Liver (tissue), 9 donors: ENCODE results near the gene ESRRA. TPM values are rescaled to one million over a fixed set of nuclear protein-coding genes. Genes with fewer than 3 reads are reported as not detected.

Experiments used
- DNase-seq: peaks from one replicate; pipeline ENCODE4 v3.0.0-alpha.2; 2017; ENCODE audit warnings: low spot score
- H3K27ac ChIP-seq, 2 donors: one replicate each; pipeline ENCODE4 v1.7.0; 2013; ENCODE audit warnings: inconsistent platforms in 2 of 2, low read length in 2 of 2, control low read depth in 1 of 2, low read depth in 1 of 2, mild to moderate bottlenecking in 1 of 2
- H3K27me3 ChIP-seq, 4 donors: one replicate each; pipeline versions ENCODE4 v1.6.1 to v1.7.0; 2013; ENCODE audit warnings: low read length in 3 of 4, inconsistent platforms in 1 of 4, mild to moderate bottlenecking in 1 of 4, moderate library complexity in 1 of 4; ENCODE audit not compliant: control insufficient read depth in 4 of 4, insufficient read depth in 4 of 4
- H3K36me3 ChIP-seq, 4 donors: one replicate each; pipeline versions ENCODE4 v1.6.1 to v1.7.0; 2013; ENCODE audit warnings: low read length in 3 of 4, mild to moderate bottlenecking in 3 of 4, low read depth in 1 of 4, moderate library complexity in 1 of 4; ENCODE audit not compliant: control insufficient read depth in 4 of 4, insufficient read depth in 3 of 4
- H3K4me1 ChIP-seq, 4 donors: one replicate each; pipeline versions ENCODE4 v1.6.1 to v1.7.0; 2013; ENCODE audit warnings: low read length in 3 of 4, mild to moderate bottlenecking in 3 of 4, moderate library complexity in 1 of 4; ENCODE audit not compliant: control insufficient read depth in 4 of 4, insufficient read depth in 4 of 4
- H3K4me3 ChIP-seq, 3 donors: one replicate each; pipeline versions ENCODE4 v1.6.1 to v1.7.0; 2013; ENCODE audit warnings: low read length in 3 of 3, control low read depth in 1 of 3, low read depth in 1 of 3, mild to moderate bottlenecking in 1 of 3
- H3K9ac ChIP-seq, 2 donors: one replicate each; pipeline ENCODE4 v1.7.0; 2013; ENCODE audit warnings: low read length in 2 of 2, mild to moderate bottlenecking in 2 of 2, moderate library complexity in 2 of 2, control low read depth in 1 of 2, low read depth in 1 of 2
- H3K9me3 ChIP-seq, 4 donors: one replicate each; pipeline versions ENCODE4 v1.6.1 to v1.7.0; 2013; ENCODE audit warnings: low read length in 3 of 4; ENCODE audit not compliant: control insufficient read depth in 4 of 4
- ATF3 ChIP-seq: IDR thresholded peaks from 2 replicates; pipeline ENCODE4 v1.6.1; 2016; ENCODE audit warnings: antibody characterized with exemption
- CTCF ChIP-seq: fragments of 150-350 bp; IDR thresholded peaks from 2 replicates; pipeline ENCODE4 v1.5.1; 2017; ENCODE audit warnings: improper control_type of control experiment, low read depth, low read length; ENCODE audit not compliant: missing input control
- EGR1 ChIP-seq, 2 donors: IDR thresholded peaks; 2 replicates each; pipeline ENCODE4 v1.6.1; 2016 to 2018; ENCODE audit warnings: antibody characterized with exemption in 2 of 2, low read depth in 2 of 2
- FOXA1 ChIP-seq: IDR thresholded peaks from 2 replicates; pipeline ENCODE4 v1.6.1; 2016; ENCODE audit warnings: antibody characterized with exemption
- FOXA2 ChIP-seq: IDR thresholded peaks from 2 replicates; pipeline ENCODE4 v1.6.1; 2016; ENCODE audit warnings: antibody characterized with exemption
- GABPA ChIP-seq, 2 donors: IDR thresholded peaks in 1 of 2; conservative IDR thresholded peaks in 1 of 2; 2 replicates each; pipeline ENCODE4 v1.6.1; 2016; ENCODE audit warnings: antibody characterized with exemption in 2 of 2, mild to moderate bottlenecking in 1 of 2, moderate library complexity in 1 of 2
- HNF4G ChIP-seq: IDR thresholded peaks from 2 replicates; pipeline ENCODE4 v1.6.1; 2016; ENCODE audit warnings: antibody characterized with exemption
- JUND ChIP-seq, 2 donors: IDR thresholded peaks; 2 replicates each; pipeline ENCODE4 v1.6.1; 2016; ENCODE audit warnings: antibody characterized with exemption in 2 of 2
- MAX ChIP-seq: IDR thresholded peaks from 2 replicates; pipeline ENCODE4 v1.6.1; 2016; ENCODE audit warnings: antibody characterized with exemption
- RAD21 ChIP-seq, 2 donors: IDR thresholded peaks; 2 replicates each; pipeline ENCODE4 v1.6.1; 2016; ENCODE audit warnings: antibody characterized with exemption in 2 of 2, mild to moderate bottlenecking in 2 of 2
- RXRA ChIP-seq, 2 donors: IDR thresholded peaks; 2 replicates each; pipeline ENCODE4 v1.6.1; 2017 to 2018; ENCODE audit warnings: antibody characterized with exemption in 2 of 2, mild to moderate bottlenecking in 1 of 2
- SP1 ChIP-seq: IDR thresholded peaks from 2 replicates; pipeline ENCODE4 v1.6.1; 2018; ENCODE audit warnings: antibody characterized with exemption, mild to moderate bottlenecking
- TAF1 ChIP-seq: conservative IDR thresholded peaks from 2 replicates; pipeline ENCODE4 v1.6.1; 2016; ENCODE audit warnings: antibody characterized with exemption, mild to moderate bottlenecking
- YY1 ChIP-seq: IDR thresholded peaks from 2 replicates; pipeline ENCODE4 v1.6.1; 2016; ENCODE audit warnings: antibody characterized with exemption, mild to moderate bottlenecking
- ZBTB33 ChIP-seq: IDR thresholded peaks from 2 replicates; pipeline ENCODE4 v1.6.1; 2016; ENCODE audit warnings: antibody characterized with exemption
- WGBS: extraction: QIAGEN DNeasy Blood & Tissue Kit; methylation state at CpG from one replicate; pipeline ENCODE4 v1.1.7; 2013; 5-methylcytosine and 5-hydroxymethylcytosine counted together
- polyA plus RNA-seq, 2 donors: library from polyadenylated mRNA; stranded (reverse) in 1 of 2; unstranded in 1 of 2; fragments of 200-250 nt in 1 of 2; fragments of >200 nt in 1 of 2; fragmentation: Nextera tagmentation in 1 of 2; extraction: Ambion mirVana in 1 of 2; gene quantifications; one replicate each; pipeline versions ENCODE4 v1.2.1 to v1.2.3, GENCODE V29; 2013 to 2015
- total RNA-seq, 2 donors: library from RNA; depleted of rRNA; stranded (reverse); fragments of >200 nt; gene quantifications; one replicate each; pipeline ENCODE4 v1.2.3, GENCODE V29; 2014
- donor health status: healthy.
- donor health status: healthy.
- donor health status: healthy.
- donor health status: healthy.
- donor health status: healthy.

ESRRA gene
- total and polyA plus RNA-seq, 4 donors, result 13.9 to 64.8 (median 37.5) TPM

GRCh38 chr11:64357446-64357845, 52.1 kb downstream of the ESRRA start:
- Histone ChIP-seq H3K36me3 (peaks cover 0 to 14% (median 5%) of the 10 kb centered on the region in 4 donors), H3K9me3 (no peaks in the 10 kb centered on the region), H3K27ac (no peak overlapping the region), H3K9ac (no peak overlapping the region), H3K27me3 (no peaks in the 10 kb centered on the region), H3K4me1 (peaks cover 9 to 39% (median 24%) of the 10 kb centered on the region in 4 donors), H3K4me3 (no peak overlapping the region)
- WGBS, result 97% methylated on average over 6 of the region's 6 CpGs
- TF ChIP-seq FOXA2, result no peak
- TF ChIP-seq ZBTB33, result no peak
- TF ChIP-seq TAF1, result no peak
- no peak for TF ChIP-seq SP1
- no peak for TF ChIP-seq HNF4G
- TF ChIP-seq GABPA (IDR thresholded peaks at IDR 0.05 in 1 of 2, conservative IDR thresholded peaks at IDR 0.05 in 1 of 2), result no peak
- no peak for DNase-seq

GRCh38 chr11:64357904-64358535, 52.7 kb downstream of the ESRRA start:
- Histone ChIP-seq H3K4me1 (peaks cover 9 to 39% (median 24%) of the 10 kb centered on the region in 4 donors), H3K27ac (peak overlapping the region in 1 of 2 donors; percentile 79), H3K4me3 (no peak overlapping the region), H3K27me3 (no peaks in the 10 kb centered on the region), H3K36me3 (peaks cover 2 to 16% (median 8%) of the 10 kb centered on the region in 4 donors), H3K9me3 (no peaks in the 10 kb centered on the region), H3K9ac (peak overlapping the region in 1 of 2 donors; percentile 99)
- 79% methylated on average over 13 of the region's 13 CpGs for WGBS
- DNase-seq, result no peak
- no peak for TF ChIP-seq GABPA (IDR thresholded peaks at IDR 0.05 in 1 of 2, conservative IDR thresholded peaks at IDR 0.05 in 1 of 2)
- no peak for TF ChIP-seq FOXA2
- TF ChIP-seq TAF1, result no peak
- no peak for TF ChIP-seq MAX
- TF ChIP-seq SP1, result no peak
- TF ChIP-seq RXRA (IDR thresholded peaks at IDR 0.05), result no peak

GRCh38 chr11:64358536-64358906, 53.2 kb downstream of the ESRRA start:
- no peaks in the 10 kb centered on the region for H3K27me3 ChIP-seq
- H3K9ac ChIP-seq, result peak overlapping the region; percentile 67 to 99
- peak overlapping the region; percentile 69 to 79 for H3K27ac ChIP-seq
- 32% methylated on average over 7 of the region's 7 CpGs for WGBS
- no peaks in the 10 kb centered on the region for H3K9me3 ChIP-seq
- peak overlapping the region; percentile 48 to 92 (median 84) for H3K4me3 ChIP-seq
- H3K36me3 ChIP-seq, result peaks cover 4 to 20% (median 12%) of the 10 kb centered on the region in 4 donors
- DNase-seq, result no peak
- TF ChIP-seq GABPA (IDR thresholded peaks at IDR 0.05 in 1 of 2, conservative IDR thresholded peaks at IDR 0.05 in 1 of 2) (no peak), RXRA (IDR thresholded peaks at IDR 0.05) (no peak), CTCF (no peak), YY1 (no peak), EGR1 (IDR thresholded peaks at IDR 0.05; ENCODE audit: low read depth in 2 of 2) (no peak), FOXA1 (no peak), JUND (IDR thresholded peaks at IDR 0.05) (no peak), HNF4G (no peak), ATF3 (no peak), RAD21 (IDR thresholded peaks at IDR 0.05) (no peak)
- H3K4me1 ChIP-seq, result peaks cover 9 to 37% (median 24%) of the 10 kb centered on the region in 4 donors
